HG02870 (cell line): ENCODE results near the gene RAET1L.
"Not testable (repeated sequence)": the region's sequence is repeated elsewhere in the genome, so short reads cannot be mapped to it uniquely, and the experiment has no call there.

Experiments used
- ATAC-seq: cut with Tn5 transposase; IDR thresholded peaks from one replicate; pipeline ENCODE4 v1.9.1; 2021; ENCODE audit warnings: mild to moderate bottlenecking, moderate library complexity; ENCODE audit not compliant: unreplicated experiment

The RAET1L gene

GRCh38 chr6:150044621-150045145 is 19.4 kb upstream of the RAET1L start:
- no peak for ATAC-seq

- no peak for ATAC-seq
Measured at GRCh38 chr6:150043501-150044412, 18.4 kb upstream of the RAET1L start.

- no peak for ATAC-seq
Measured at GRCh38 chr6:150043096-150043495, 17.8 kb upstream of the RAET1L start.

GRCh38 chr6:150038202-150039062 is 13.1 kb upstream of the RAET1L start:
- ATAC-seq = no peak

GRCh38 chr6:150037526-150038201 is 12.3 kb upstream of the RAET1L start:
- no peak for ATAC-seq

- no peak for ATAC-seq
Measured at GRCh38 chr6:150036081-150036480, 10.7 kb upstream of the RAET1L start.

GRCh38 chr6:150033207-150033771 is 8.0 kb upstream of the RAET1L start:
- no peak for ATAC-seq

GRCh38 chr6:150032598-150032997 is 7.3 kb upstream of the RAET1L start:
- ATAC-seq = no peak

GRCh38 chr6:150030611-150031010 is 5.3 kb upstream of the RAET1L start:
- no peak for ATAC-seq

GRCh38 chr6:150029749-150030148 is 4.4 kb upstream of the RAET1L start:
- peak; percentile 65 for ATAC-seq

GRCh38 chr6:150029276-150029675 is 3.9 kb upstream of the RAET1L start:
- no peak for ATAC-seq

- ATAC-seq = no peak
Measured at GRCh38 chr6:150028799-150029198, 3.5 kb upstream of the RAET1L start.

- ATAC-seq = no peak
Measured at GRCh38 chr6:150027806-150028565, 2.7 kb upstream of the RAET1L start.

GRCh38 chr6:150026976-150027805 is 1.9 kb upstream of the RAET1L start:
- no peak for ATAC-seq

GRCh38 chr6:150024646-150025155 is 631 bp downstream of the RAET1L start:
- ATAC-seq = no peak

- ATAC-seq = not testable (repeated sequence)
Measured at GRCh38 chr6:150024021-150024420, 1.3 kb downstream of the RAET1L start.

GRCh38 chr6:150021870-150022269 is 3.5 kb downstream of the RAET1L start:
- ATAC-seq = not testable (repeated sequence)

- no peak for ATAC-seq
Measured at GRCh38 chr6:150018846-150019580, 6.3 kb downstream of the RAET1L start.
